SK-N-SH (cell line): ENCODE data around the gene EAF2. TPM values are rescaled to one million over a fixed set of nuclear protein-coding genes. Genes with fewer than 3 reads are reported as not detected.

Source experiments
- CTCF ChIA-PET: fragments of 300-600, 350-600 bp; formaldehyde crosslinking; extraction: SDS; loops from one replicate; lab custom pipeline; 2021; lab: Yijun Ruan, JAX
- POLR2A ChIA-PET: fragments of 350-600 bp; sonication (Branson Sonifier 250); formaldehyde crosslinking; extraction: SDS; loops from one replicate; lab custom pipeline; 2020; ENCODE audit warnings: antibody characterized with exemption, inconsistent platforms; lab: Yijun Ruan, JAX
- DNase-seq: peaks from one replicate; pipeline ENCODE4 v3.0.0; 2012
- H2AFZ ChIP-seq: fragments of 200-600 bp; sonication (generic); 2 replicates; pipeline ENCODE4 v1.8.1; 2016; ENCODE audit warnings: antibody characterized with exemption, mild to moderate bottlenecking, low read depth
- H3F3A ChIP-seq: fragments of 200-600 bp; sonication (generic); replicated peaks from 2 replicates; pipeline ENCODE3; 2016; ENCODE audit warnings: antibody characterized with exemption, mild to moderate bottlenecking; ENCODE audit not compliant: insufficient read depth
- H3K27ac ChIP-seq, 2 experiments: fragments of 200-500 bp in 1 of 2; fragments of 200-600 bp in 1 of 2; sonication (Bioruptor generic) in 1 of 2; sonication (generic), shearing (Covaris generic) in 1 of 2; 2 replicates each; pipeline versions ENCODE4 v1.5.1 to v1.6.1; 2014 to 2016; ENCODE audit warnings: low read depth in 2 of 2, inconsistent platforms in 1 of 2, low read length in 1 of 2, mild to moderate bottlenecking in 1 of 2, mixed read lengths in 1 of 2
- H3K27me3 ChIP-seq: fragments of 200-600 bp; sonication (generic), shearing (Covaris generic); 2 replicates; pipeline ENCODE4 v1.6.1; 2016; ENCODE audit warnings: mixed run types; ENCODE audit not compliant: insufficient read depth
- H3K36me3 ChIP-seq, 2 experiments: fragments of 200-500 bp in 1 of 2; fragments of 200-600 bp in 1 of 2; sonication (Bioruptor generic) in 1 of 2; sonication (generic) in 1 of 2; replicated peaks in 1 of 2; 2 replicates each; pipeline versions ENCODE3 to v1.5.1; 2014 to 2016; ENCODE audit warnings: low read length in 1 of 2, mild to moderate bottlenecking in 1 of 2; ENCODE audit not compliant: insufficient read depth in 2 of 2, control insufficient read depth in 1 of 2
- H3K4me1 ChIP-seq, 2 experiments: fragments of 200-500 bp in 1 of 2; fragments of 200-600 bp in 1 of 2; sonication (Bioruptor generic) in 1 of 2; sonication (generic), shearing (Covaris generic) in 1 of 2; 2 replicates each; pipeline versions ENCODE4 v1.5.1 to v1.6.1; 2014 to 2016; ENCODE audit warnings: low read depth in 1 of 2, low read length in 1 of 2, mixed run types in 1 of 2; ENCODE audit not compliant: insufficient read depth in 2 of 2, control insufficient read depth in 1 of 2
- H3K4me2 ChIP-seq: fragments of 200-600 bp; sonication (generic), shearing (Covaris generic); 2 replicates; pipeline ENCODE4 v1.6.1; 2017; ENCODE audit warnings: mixed run types
- H3K4me3 ChIP-seq, 2 experiments: fragments of 200-500 bp in 1 of 2; fragments of 200-600 bp in 1 of 2; sonication (Bioruptor generic) in 1 of 2; sonication (generic), shearing (Covaris generic) in 1 of 2; 2 replicates each; pipeline versions ENCODE4 v1.5.1 to v1.8.1; 2014 to 2016; ENCODE audit warnings: low read depth in 2 of 2, inconsistent platforms in 1 of 2, low read length in 1 of 2, mild to moderate bottlenecking in 1 of 2, mixed read lengths in 1 of 2, moderate library complexity in 1 of 2
- H3K79me2 ChIP-seq: fragments of 200-600 bp; sonication (generic); 2 replicates; pipeline ENCODE4 v1.8.1; 2017; ENCODE audit warnings: mild to moderate bottlenecking; ENCODE audit not compliant: insufficient read depth
- H3K9ac ChIP-seq: fragments of 200-600 bp; sonication (generic); 2 replicates; pipeline ENCODE4 v1.6.1; 2017; ENCODE audit warnings: mixed run types
- H3K9me2 ChIP-seq: fragments of 200-600 bp; sonication (generic); 2 replicates; pipeline ENCODE4 v1.6.1; 2017; ENCODE audit warnings: mixed run types
- H3K9me3 ChIP-seq: fragments of 200-600 bp; sonication (generic); 2 replicates; pipeline ENCODE4 v1.6.1; 2017; ENCODE audit warnings: mixed run types, mild to moderate bottlenecking, moderate library complexity
- H4K20me1 ChIP-seq: fragments of 200-600 bp; sonication (generic); 2 replicates; pipeline ENCODE4 v1.6.1; 2017; ENCODE audit warnings: mild to moderate bottlenecking, mixed run types; ENCODE audit not compliant: insufficient read depth
- EP300 ChIP-seq, 2 experiments: IDR thresholded peaks; 2 replicates each; pipeline versions ENCODE4 v1.4.0 to v1.6.1; 2012; ENCODE audit warnings: borderline replicate concordance in 1 of 2, low read depth in 1 of 2, low read length in 1 of 2
- EZH2phosphoT487 ChIP-seq: fragments of 200-600 bp; sonication (generic); IDR thresholded peaks from 2 replicates; pipeline ENCODE4 v1.6.1; 2017; ENCODE audit warnings: low read depth, mixed run types, mild to moderate bottlenecking, antibody characterized with exemption, moderate library complexity, borderline replicate concordance
- FOXJ3 ChIP-seq: sonication (generic); formaldehyde crosslinking; IDR thresholded peaks from 2 replicates; pipeline ENCODE4 v1.5.1; 2020; ENCODE audit warnings: mild to moderate bottlenecking, missing genetic modification reagents
- FOXM1 ChIP-seq: IDR thresholded peaks from 2 replicates; pipeline ENCODE4 v1.4.0; 2012; ENCODE audit warnings: low read depth, mild to moderate bottlenecking
- IRF3 ChIP-seq: fragments of 150-350 bp; IDR thresholded peaks from 2 replicates; pipeline ENCODE4 v1.6.1; 2016; ENCODE audit warnings: mild to moderate bottlenecking, low read depth, low read length
- JUND ChIP-seq: IDR thresholded peaks from 2 replicates; pipeline ENCODE4 v1.4.0; 2012
- MAX ChIP-seq: IDR thresholded peaks from 2 replicates; pipeline ENCODE4 v1.4.0; 2012; ENCODE audit warnings: low read depth
- MEF2A ChIP-seq: IDR thresholded peaks from 2 replicates; pipeline ENCODE4 v1.4.0; 2012; ENCODE audit warnings: low read depth, borderline replicate concordance
- MXI1 ChIP-seq: IDR thresholded peaks from 2 replicates; pipeline ENCODE4 v1.6.1; 2012; ENCODE audit warnings: mild to moderate bottlenecking, low read depth, low read length, improper control_type of control experiment
- NFIC ChIP-seq: IDR thresholded peaks from 2 replicates; pipeline ENCODE4 v1.4.0; 2012; ENCODE audit warnings: borderline replicate concordance
- PBX3 ChIP-seq: IDR thresholded peaks from 2 replicates; pipeline ENCODE4; 2012
- POLR2AphosphoS5 ChIP-seq: IDR thresholded peaks from 2 replicates; pipeline ENCODE4 v1.6.1; 2012; ENCODE audit warnings: low read depth, low read length
- RAD21 ChIP-seq: IDR thresholded peaks from 2 replicates; pipeline ENCODE4 v1.6.1; 2012; ENCODE audit warnings: mild to moderate bottlenecking, low read length
- REST ChIP-seq: IDR thresholded peaks from 2 replicates; pipeline ENCODE4 v1.6.1; 2012; ENCODE audit warnings: mild to moderate bottlenecking, low read depth, low read length, moderate library complexity
- USF1 ChIP-seq: IDR thresholded peaks from 2 replicates; pipeline ENCODE4 v1.4.0; 2012; ENCODE audit warnings: low read depth, borderline replicate concordance
- USF2 ChIP-seq: fragments of 150-350 bp; IDR thresholded peaks from 2 replicates; pipeline ENCODE4 v1.6.1; 2017; ENCODE audit warnings: antibody characterized with exemption, low read length, low read depth, borderline replicate concordance
- YY1 ChIP-seq: IDR thresholded peaks from 2 replicates; pipeline ENCODE4 v1.4.0; 2012; ENCODE audit warnings: low read depth, mild to moderate bottlenecking
- WGBS: methylation state at CpG from one replicate; pipeline ENCODE4 v1.1.6; 2017; ENCODE audit warnings: low lambda C conversion rate; 5-methylcytosine and 5-hydroxymethylcytosine counted together
- polyA plus RNA-seq, 3 experiments: library from polyadenylated mRNA; depleted of rRNA; stranded (reverse); fragments of >200 nt; gene quantifications; 2 replicates each; pipeline ENCODE4 v1.2.3, GENCODE V29; 2012
- TF ChIP-seq, protein P1 (sequence below): fragments of 200-600 bp; sonication (generic); IDR thresholded peaks from 2 replicates; pipeline ENCODE4 v1.6.1; 2017; ENCODE audit warnings: antibody characterized with exemption, mild to moderate bottlenecking, moderate library complexity

EAF2 gene
- polyA plus RNA-seq, 1 of the 3 experiments (the other 2 are of a cell fraction): 0.85 TPM

GRCh38 chr3:121852256-121852655 lies 17.2 kb downstream of the EAF2 start:
- Histone ChIP-seq H3K9me3 (no peaks in the 10 kb centered on the region), H3K36me3 (no peaks in the 10 kb centered on the region)
- POLR2A ChIA-PET: no interaction called here
- TF ChIP-seq EP300 (IDR thresholded peaks at IDR 0.05; ENCODE audit: borderline replicate concordance in 1 of 2, low read depth in 1 of 2, low read length in 1 of 2): no peak
- TF ChIP-seq YY1: no peak
- TF ChIP-seq, protein P1, sequence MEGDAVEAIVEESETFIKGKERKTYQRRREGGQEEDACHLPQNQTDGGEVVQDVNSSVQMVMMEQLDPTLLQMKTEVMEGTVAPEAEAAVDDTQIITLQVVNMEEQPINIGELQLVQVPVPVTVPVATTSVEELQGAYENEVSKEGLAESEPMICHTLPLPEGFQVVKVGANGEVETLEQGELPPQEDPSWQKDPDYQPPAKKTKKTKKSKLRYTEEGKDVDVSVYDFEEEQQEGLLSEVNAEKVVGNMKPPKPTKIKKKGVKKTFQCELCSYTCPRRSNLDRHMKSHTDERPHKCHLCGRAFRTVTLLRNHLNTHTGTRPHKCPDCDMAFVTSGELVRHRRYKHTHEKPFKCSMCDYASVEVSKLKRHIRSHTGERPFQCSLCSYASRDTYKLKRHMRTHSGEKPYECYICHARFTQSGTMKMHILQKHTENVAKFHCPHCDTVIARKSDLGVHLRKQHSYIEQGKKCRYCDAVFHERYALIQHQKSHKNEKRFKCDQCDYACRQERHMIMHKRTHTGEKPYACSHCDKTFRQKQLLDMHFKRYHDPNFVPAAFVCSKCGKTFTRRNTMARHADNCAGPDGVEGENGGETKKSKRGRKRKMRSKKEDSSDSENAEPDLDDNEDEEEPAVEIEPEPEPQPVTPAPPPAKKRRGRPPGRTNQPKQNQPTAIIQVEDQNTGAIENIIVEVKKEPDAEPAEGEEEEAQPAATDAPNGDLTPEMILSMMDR: no peak
- TF ChIP-seq FOXJ3 (CRISPR knock-in tag): no peak
- no peak for TF ChIP-seq PBX3
- no peak for TF ChIP-seq FOXM1
- no peak for TF ChIP-seq MAX
- TF ChIP-seq POLR2AphosphoS5: no peak
- TF ChIP-seq IRF3: no peak
- TF ChIP-seq NFIC: no peak
- TF ChIP-seq USF1: no peak
- TF ChIP-seq USF2: no peak
- TF ChIP-seq MXI1: no peak
- no peak for TF ChIP-seq REST
- no peak for TF ChIP-seq MEF2A
- TF ChIP-seq RAD21: no peak
- no peak for TF ChIP-seq EZH2phosphoT487
- TF ChIP-seq JUND: no peak
- TF ChIP-seq, all 33 proteins: peak for 0
- Histone ChIP-seq H3K27ac (no peak overlapping the region), H4K20me1 (no peaks in the 10 kb centered on the region), H3K27me3 (no peaks in the 10 kb centered on the region), H3K9me2 (no peaks in the 10 kb centered on the region), H2AFZ (no peak overlapping the region), H3K4me2 (no peak overlapping the region), H3K79me2 (no peaks in the 10 kb centered on the region), H3K9ac (no peak overlapping the region), H3K4me3 (no peak overlapping the region), H3K4me1 (no peaks in the 10 kb centered on the region), H3F3A (no peaks in the 10 kb centered on the region)
- no peak for DNase-seq
- CTCF ChIA-PET: no interaction called here
- WGBS: 83% methylated on average over 2 of the region's 2 CpGs
